Neural cell (in vitro differentiated cells): Measurements from ENCODE around the gene ZC3H7B. TPM values are rescaled to one million over a fixed set of nuclear protein-coding genes. Genes with fewer than 3 reads are reported as not detected.

Experiments used
- H2AFZ ChIP-seq: fragments of 200-600, 300-800 bp; sonication (generic), shearing (Covaris generic); 2 replicates; pipeline ENCODE4 v1.6.0; 2014; ENCODE audit warnings: low read depth, mild to moderate bottlenecking, antibody characterized with exemption, low read length, moderate library complexity
- H3F3A ChIP-seq: fragments of 200-600 bp; shearing (Covaris generic); 2 replicates; pipeline ENCODE4 v1.6.1; 2016; ENCODE audit warnings: mild to moderate bottlenecking, moderate library complexity, mixed read lengths, antibody characterized with exemption, low read length; ENCODE audit not compliant: insufficient read depth, poor library complexity, severe bottlenecking
- H3K27ac ChIP-seq: fragments of 200-600, 300-800 bp; sonication (generic), shearing (Covaris generic); 2 replicates; pipeline ENCODE4 v1.5.1; 2014; ENCODE audit warnings: mild to moderate bottlenecking, low read length, moderate library complexity
- H3K27me3 ChIP-seq: fragments of 300-800, 200-600 bp; sonication (generic), shearing (Covaris generic); 2 replicates; pipeline ENCODE4 v1.6.0; 2014; ENCODE audit warnings: mild to moderate bottlenecking, low read depth, low read length, moderate library complexity; ENCODE audit not compliant: insufficient read depth
- H3K36me3 ChIP-seq: fragments of 300-800, 200-600 bp; sonication (generic), shearing (Covaris generic); 2 replicates; pipeline ENCODE4 v1.5.1; 2014; ENCODE audit warnings: mild to moderate bottlenecking, antibody characterized with exemption, low read length, moderate library complexity; ENCODE audit not compliant: insufficient read depth
- H3K4me2 ChIP-seq: fragments of 300-800, 200-600 bp; sonication (generic), shearing (Covaris generic); 2 replicates; pipeline ENCODE4 v1.6.0; 2014; ENCODE audit warnings: mild to moderate bottlenecking, low read length
- H3K4me3 ChIP-seq: fragments of 300-800, 200-600 bp; sonication (generic), shearing (Covaris generic); 2 replicates; pipeline ENCODE4 v1.5.1; 2014; ENCODE audit warnings: mild to moderate bottlenecking, low read length, moderate library complexity
- H3K79me2 ChIP-seq: fragments of 200-600 bp; shearing (Covaris generic); replicated peaks from 2 replicates; pipeline ENCODE4 v1.6.0; 2014; ENCODE audit warnings: mild to moderate bottlenecking, low read length, moderate library complexity; ENCODE audit not compliant: insufficient read depth
- H3K9ac ChIP-seq: fragments of 300-800, 200-600 bp; sonication (generic), shearing (Covaris generic); 2 replicates; pipeline ENCODE4 v1.6.1; 2016; ENCODE audit warnings: mild to moderate bottlenecking, low read length, mixed read lengths
- H3K9me2 ChIP-seq: fragments of 200-600 bp; shearing (Covaris generic); 2 replicates; pipeline ENCODE4 v1.6.1; 2016; ENCODE audit warnings: mild to moderate bottlenecking, low read length, mixed read lengths; ENCODE audit not compliant: insufficient read depth
- H3K9me3 ChIP-seq: fragments of 200-600, 300-800 bp; sonication (generic), shearing (Covaris generic); 2 replicates; pipeline ENCODE4 v1.6.1; 2016; ENCODE audit warnings: mild to moderate bottlenecking, mixed run types, low read length, moderate library complexity, mixed read lengths
- H4K20me1 ChIP-seq: fragments of 200-600 bp; shearing (Covaris generic); 2 replicates; pipeline ENCODE4 v1.6.1; 2016; ENCODE audit warnings: mild to moderate bottlenecking, mixed run types; ENCODE audit not compliant: insufficient read depth
- CTCF ChIP-seq: fragments of 450-650 bp; IDR thresholded peaks from 2 replicates; pipeline ENCODE4 v1.5.1; 2014; ENCODE audit warnings: antibody characterized with exemption, mild to moderate bottlenecking, moderate library complexity; ENCODE audit not compliant: poor library complexity, severe bottlenecking
- EP300 ChIP-seq: fragments of 450-650 bp; conservative IDR thresholded peaks from 2 replicates; pipeline ENCODE4 v1.6.1; 2014; ENCODE audit warnings: antibody characterized with exemption, mild to moderate bottlenecking, moderate library complexity; ENCODE audit not compliant: poor library complexity, severe bottlenecking
- EZH2 ChIP-seq: fragments of 200-600, 300-800 bp; shearing (Covaris generic), sonication (generic); IDR thresholded peaks from 2 replicates; pipeline ENCODE4 v1.6.1; 2014; ENCODE audit warnings: antibody characterized with exemption, low read length, borderline replicate concordance, mild to moderate bottlenecking; ENCODE audit not compliant: insufficient read depth, poor library complexity, severe bottlenecking
- MXI1 ChIP-seq: fragments of 450-650 bp; conservative IDR thresholded peaks from 2 replicates; pipeline ENCODE4 v1.6.1; 2014; ENCODE audit warnings: antibody characterized with exemption, mild to moderate bottlenecking; ENCODE audit not compliant: poor library complexity, severe bottlenecking
- POLR2AphosphoS5 ChIP-seq: IDR thresholded peaks from 2 replicates; pipeline ENCODE4 v1.6.1; 2012
- REST ChIP-seq: IDR thresholded peaks from 2 replicates; pipeline ENCODE4 v1.6.1; 2012; ENCODE audit warnings: borderline replicate concordance
- SMC3 ChIP-seq: fragments of 450-650 bp; conservative IDR thresholded peaks from 2 replicates; pipeline ENCODE4 v1.6.1; 2014; ENCODE audit warnings: antibody characterized with exemption, mild to moderate bottlenecking, moderate library complexity; ENCODE audit not compliant: poor library complexity
- TAF1 ChIP-seq: IDR thresholded peaks from 2 replicates; pipeline ENCODE4 v1.6.1; 2012; ENCODE audit warnings: low read depth
- polyA plus RNA-seq: library from polyadenylated mRNA; depleted of rRNA; stranded (reverse); fragments of >200 nt; gene quantifications from 2 replicates; pipeline ENCODE4 v1.2.3, GENCODE V29; 2014

ZC3H7B gene
- polyA plus RNA-seq, 1 donor from 2014 or later, result 34.6 TPM

GRCh38 chr22:41260871-41261270, 40.5 kb upstream of the ZC3H7B start:
- no peaks in the 10 kb centered on the region for H3K79me2 ChIP-seq
- H3K9me2 ChIP-seq, result no peaks in the 10 kb centered on the region
- H3K4me3 ChIP-seq, result no peak overlapping the region
- H4K20me1 ChIP-seq, result no peaks in the 10 kb centered on the region
- no peak overlapping the region for H3K27ac ChIP-seq
- peaks cover 7% of the 10 kb centered on the region for H3K36me3 ChIP-seq
- no peaks in the 10 kb centered on the region for H3F3A ChIP-seq
- H2AFZ ChIP-seq, result no peak overlapping the region
- H3K27me3 ChIP-seq, result no peaks in the 10 kb centered on the region
- TF ChIP-seq POLR2AphosphoS5 (no peak), EZH2 (no peak), SMC3 (no peak), CTCF (no peak), TAF1 (no peak), EP300 (no peak)
- no peak overlapping the region for H3K4me2 ChIP-seq
- H3K9ac ChIP-seq, result no peak overlapping the region
- H3K9me3 ChIP-seq, result no peaks in the 10 kb centered on the region

GRCh38 chr22:41261541-41262249, 39.6 kb upstream of the ZC3H7B start:
- Histone ChIP-seq H3K36me3 (peaks cover 7% of the 10 kb centered on the region), H2AFZ (no peak overlapping the region), H3K4me3 (no peak overlapping the region), H3K27ac (no peak overlapping the region), H3K9me3 (no peaks in the 10 kb centered on the region), H3K27me3 (no peaks in the 10 kb centered on the region), H3K79me2 (no peaks in the 10 kb centered on the region), H3F3A (no peaks in the 10 kb centered on the region), H3K9me2 (no peaks in the 10 kb centered on the region), H3K4me2 (no peak overlapping the region), H4K20me1 (no peaks in the 10 kb centered on the region), H3K9ac (no peak overlapping the region)
- TF ChIP-seq EP300 (no peak), MXI1 (no peak), SMC3 (no peak), POLR2AphosphoS5 (no peak), CTCF (no peak), REST (no peak), EZH2 (no peak)
